GM12878 (cell line): Measurements from ENCODE around the gene KCNQ1OT1. TPM values are rescaled to one million over a fixed set of nuclear protein-coding genes. Genes with fewer than 3 reads are reported as not detected.

ENCODE experiments used
- ATAC-seq: fragments of 200-7000 bp; cut with Tn5 transposase; 3 replicates; pipeline ENCODE4 v1.9.1; 2020; ENCODE audit warnings: mild to moderate bottlenecking, moderate library complexity
- BruUV-seq: library from RNA; stranded (reverse); fragments of 400-500 nt; replicated peaks from 2 replicates; lab custom pipeline; 2021; lab: Mats Ljungman, UMichigan
- CTCF ChIA-PET: fragments of 300-600 bp; sonication (Branson Sonifier 250); formaldehyde crosslinking; extraction: SDS; loops from one replicate; lab custom pipeline; 2021; ENCODE audit warnings: inconsistent platforms; lab: Yijun Ruan, JAX
- POLR2A ChIA-PET: fragments of 350-600 bp; formaldehyde crosslinking; extraction: SDS; loops from one replicate; lab custom pipeline; 2021; ENCODE audit warnings: inconsistent platforms; lab: Charles Lee
- RAD21 ChIA-PET: fragments of 300-600 bp; sonication (Branson Sonifier 250); formaldehyde crosslinking; loops from one replicate; lab custom pipeline; 2023; ENCODE audit warnings: antibody characterized with exemption; ENCODE audit not compliant: unreplicated experiment; lab: Charles Lee
- SMC1A ChIA-PET: fragments of 300-600 bp; sonication (Branson Sonifier 250); formaldehyde crosslinking; loops from one replicate; lab custom pipeline; 2023; ENCODE audit not compliant: unreplicated experiment, uncharacterized antibody; lab: Charles Lee
- DNase-seq: peaks from one replicate; pipeline ENCODE4 v3.0.0-alpha.2; 2011; ENCODE audit warnings: low read depth, low spot score
- FAIRE-seq: peaks from 3 replicates; lab custom pipeline; 2011; peaks lifted over from hg19 to GRCh38; lab: Jason Lieb, UNC
- H2AFZ ChIP-seq: 2 replicates; pipeline ENCODE4 v1.6.0; 2011; ENCODE audit warnings: low read depth, low read length, control low read depth; ENCODE audit not compliant: control insufficient read depth
- H3K27ac ChIP-seq: 2 replicates; pipeline ENCODE4 v1.5.1; 2011; ENCODE audit warnings: control low read depth; ENCODE audit not compliant: control insufficient read depth, insufficient read depth
- H3K27me3 ChIP-seq, 2 experiments: replicated peaks in 1 of 2; 2 replicates each; pipeline versions ENCODE4 v1.6.0 to v1.6.1; 2011; ENCODE audit warnings: low read length in 1 of 2; ENCODE audit not compliant: control insufficient read depth in 2 of 2, insufficient read depth in 2 of 2
- H3K36me3 ChIP-seq, 2 experiments: 2 replicates each; pipeline ENCODE4 v1.5.1; 2011; ENCODE audit warnings: low read length in 1 of 2; ENCODE audit not compliant: control insufficient read depth in 2 of 2, insufficient read depth in 2 of 2
- H3K4me1 ChIP-seq: 2 replicates; pipeline ENCODE4 v1.6.1; 2011; ENCODE audit warnings: mild to moderate bottlenecking, low read length, moderate library complexity, mixed read lengths; ENCODE audit not compliant: control insufficient read depth, insufficient read depth
- H3K4me2 ChIP-seq: 2 replicates; pipeline ENCODE4 v1.6.0; 2011; ENCODE audit warnings: control low read depth; ENCODE audit not compliant: control insufficient read depth, insufficient read depth
- H3K4me3 ChIP-seq: fragments of 200-600 bp; sonication (generic); 2 replicates; pipeline ENCODE4 v1.5.1; 2016
- H3K79me2 ChIP-seq: 2 replicates; pipeline ENCODE4 v1.6.0; 2011; ENCODE audit warnings: low read length; ENCODE audit not compliant: control insufficient read depth, insufficient read depth
- H3K9ac ChIP-seq: 2 replicates; pipeline ENCODE4 v1.8.0; 2011; ENCODE audit warnings: low read length, control low read depth, mixed read lengths; ENCODE audit not compliant: control insufficient read depth, insufficient read depth
- H3K9me3 ChIP-seq: replicated peaks from 3 replicates; pipeline ENCODE4 v1.5.1; 2011; ENCODE audit warnings: mild to moderate bottlenecking, low read length; ENCODE audit not compliant: control insufficient read depth, insufficient read depth
- H4K20me1 ChIP-seq: 2 replicates; pipeline ENCODE4 v1.6.0; 2011; ENCODE audit not compliant: control insufficient read depth, insufficient read depth
- BCL11A ChIP-seq: IDR thresholded peaks from 2 replicates; pipeline ENCODE4 v1.6.1; 2011; ENCODE audit warnings: low read depth, low read length
- BCLAF1 ChIP-seq: fragments of 450-650 bp; IDR thresholded peaks from 2 replicates; pipeline ENCODE4 v1.6.1; 2017; ENCODE audit warnings: antibody characterized with exemption, mild to moderate bottlenecking, moderate library complexity
- DPF2 ChIP-seq: fragments of 450-650 bp; IDR thresholded peaks from 2 replicates; pipeline ENCODE4 v1.6.1; 2017; ENCODE audit warnings: mild to moderate bottlenecking
- E4F1 ChIP-seq: fragments of 450-650 bp; IDR thresholded peaks from 2 replicates; pipeline ENCODE4 v1.6.1; 2018; ENCODE audit warnings: borderline replicate concordance, mild to moderate bottlenecking; ENCODE audit not compliant: partially characterized antibody
- EED ChIP-seq: sonication (generic); IDR thresholded peaks from 2 replicates; pipeline ENCODE4 v1.6.1; 2016; ENCODE audit warnings: antibody characterized with exemption, low read depth
- ELK1 ChIP-seq: IDR thresholded peaks from 2 replicates; pipeline ENCODE4 v1.6.1; 2012; ENCODE audit warnings: low read depth, low read length, improper control_type of control experiment
- NBN ChIP-seq: fragments of 450-650 bp; IDR thresholded peaks from 2 replicates; pipeline ENCODE4 v1.6.1; 2016
- PAX8 ChIP-seq: fragments of 450-650 bp; IDR thresholded peaks from 2 replicates; pipeline ENCODE4 v1.6.1; 2017; ENCODE audit warnings: mild to moderate bottlenecking, moderate library complexity
- SREBF2 ChIP-seq: IDR thresholded peaks from 2 replicates; pipeline ENCODE4 v1.6.1; 2012; ENCODE audit warnings: mild to moderate bottlenecking, low read length
- YY1 ChIP-seq: IDR thresholded peaks from 2 replicates; pipeline ENCODE4 v1.6.1; 2011; ENCODE audit warnings: low read depth, mild to moderate bottlenecking, low read length
- ZNF592 ChIP-seq: fragments of 450-650 bp; IDR thresholded peaks from 2 replicates; pipeline ENCODE4 v1.6.1; 2017; ENCODE audit warnings: mild to moderate bottlenecking, moderate library complexity
- WGBS: methylation state at CpG from one replicate; pipeline ENCODE4 v1.1.6; 2016; ENCODE audit warnings: low lambda C conversion rate; ENCODE audit not compliant: insufficient replicate concordance, insufficient coverage; ENCODE audit errors: missing lambda C conversion rate; 5-methylcytosine and 5-hydroxymethylcytosine counted together
- in situ Hi-C: fragments of 300-500 bp; cut with MboI; formaldehyde crosslinking; loops from 9 replicates; pipeline ENCODE4 v1.14.3; 2018; ENCODE audit warnings: mixed read lengths
- intact Hi-C: fragments of 100-400 bp; cut with micrococcal nuclease; formaldehyde crosslinking; loops from one replicate; pipeline ENCODE4 v1.14.2; 2022; ENCODE audit not compliant: unreplicated experiment
- polyA plus RNA-seq, 11 experiments: library from polyadenylated mRNA; depleted of rRNA in 4 of 11; unstranded in 6 of 11; stranded (reverse) in 5 of 11; fragments of >200 nt; fragmentation: Nextera tagmentation in 4 of 11; fragmentation: Illumina TruSeq in 1 of 11; extraction: Ambion mirVana in 4 of 11; extraction: Trizol in 1 of 11; gene quantifications; 1 replicate in 1 of 11; 2 replicates in 10 of 11; pipeline versions ENCODE4 v1.2.1 to v1.2.3, GENCODE V29; 2011 to 2016; ENCODE audit warnings: inconsistent platforms in 2 of 11, missing spikeins in 2 of 11, low read depth in 1 of 11
- total RNA-seq, 4 experiments: library from RNA; depleted of rRNA in 3 of 4; stranded (reverse); fragments of >200 nt in 3 of 4; fragmentation: Illumina TruSeq in 1 of 4; extraction: Trizol in 1 of 4; gene quantifications; 2 replicates each; pipeline versions ENCODE4 v1.2.1 to v1.2.3, GENCODE V29; 2013 to 2021

Gene KCNQ1OT1
- total and polyA plus RNA-seq, 10 of the 15 experiments (the other 5 are each of a cell fraction or from before 2014, with no cell fraction given), result 0.02 to 1.6 (median 0.41) TPM

GRCh38 chr11:2742201-2742600 lies 42.4 kb upstream of the KCNQ1OT1 start:
- in situ Hi-C loops, result no loop called here
- TF ChIP-seq PAX8 (no peak), NBN (no peak), ELK1 (no peak), ZNF592 (no peak), EED (no peak), SREBF2 (no peak), E4F1 (no peak), BCLAF1 (no peak), BCL11A (no peak), YY1 (no peak), DPF2 (no peak)

More at GRCh38 chr11:2742201-2742600, 42.4 kb upstream of the KCNQ1OT1 start:
- 58% methylated on average over 5 of the region's 5 CpGs for WGBS
- H4K20me1 ChIP-seq, result no peaks in the 10 kb centered on the region
- intact Hi-C loops, result no loop called here
- SMC1A ChIA-PET, result no interaction called here
- H3K4me3 ChIP-seq, result no peak overlapping the region
- H3K9ac ChIP-seq, result no peak overlapping the region
- H2AFZ ChIP-seq, result no peak overlapping the region
- RAD21 ChIA-PET, result no interaction called here
- no peaks in the 10 kb centered on the region for H3K9me3 ChIP-seq
- no peaks in the 10 kb centered on the region; a peak in 1 of 4 replicates for H3K27me3 ChIP-seq
- FAIRE-seq (no peak), DNase-seq (no peak), ATAC-seq (no peak)
- H3K4me1 ChIP-seq, result no peaks in the 10 kb centered on the region
- H3K4me2 ChIP-seq, result no peak overlapping the region
- no peaks in the 10 kb centered on the region for H3K79me2 ChIP-seq
- CTCF ChIA-PET, result no interaction called here
- H3K27ac ChIP-seq, result no peak overlapping the region
- BruUV-seq, result no TSS peak
- H3K36me3 ChIP-seq, result no peaks in the 10 kb centered on the region
- POLR2A ChIA-PET, result no interaction called here
